Stimulated activated CD4-positive, alpha-beta T cell treated with anti-CD3 and anti-CD28 coated beads, TNF-alpha, amount 100 ng/mL, for 48 hours (primary cell): ENCODE data around the gene MAGI2.

Source experiments
- DNase-seq, 3 donors: peaks; one replicate each; pipeline ENCODE4 v3.0.0-alpha.2; 2020; ENCODE audit warnings: low read depth in 3 of 3

The MAGI2 gene

DNA sequence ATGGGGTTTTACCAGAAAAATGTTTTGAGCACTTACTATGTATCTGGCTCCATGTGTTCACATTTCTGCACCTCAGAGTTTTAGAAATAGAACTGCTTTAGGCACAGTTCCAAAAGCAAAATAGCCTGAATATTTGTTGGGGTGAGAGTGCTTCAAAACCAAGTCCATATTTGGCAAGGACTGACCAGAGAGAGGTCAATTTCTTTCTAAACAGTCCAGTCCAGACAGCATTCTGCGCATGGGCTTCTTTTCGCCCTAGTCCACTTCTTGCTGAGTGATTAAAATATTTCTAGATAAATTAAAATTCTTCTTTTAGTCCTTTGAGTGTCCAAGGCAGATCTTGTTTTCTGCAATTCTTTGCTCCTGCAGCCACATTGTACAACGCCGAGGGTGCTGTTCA, 1227.9 kb downstream of the MAGI2 start:
- DNase-seq: no peak

DNA sequence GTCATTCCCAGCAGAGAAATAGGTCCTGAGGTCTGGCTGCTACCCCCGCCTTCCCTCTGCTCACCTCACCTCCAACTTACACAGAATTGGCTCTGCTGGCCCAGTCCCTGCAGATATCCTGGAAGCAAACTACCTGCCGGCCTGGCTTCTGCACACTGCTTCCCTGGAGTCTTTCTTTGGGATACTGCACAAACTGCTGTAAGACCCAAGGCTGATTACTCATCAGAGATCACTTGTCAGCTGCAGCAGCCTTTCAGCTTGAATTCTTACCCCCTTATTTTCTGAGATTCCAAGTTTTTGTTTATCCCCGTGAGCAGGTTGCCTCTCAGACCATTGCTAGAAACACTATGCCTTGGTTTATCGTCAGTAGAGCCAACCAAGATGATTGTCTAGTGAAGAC, 1228.5 kb downstream of the MAGI2 start:
- no peak for DNase-seq

DNA sequence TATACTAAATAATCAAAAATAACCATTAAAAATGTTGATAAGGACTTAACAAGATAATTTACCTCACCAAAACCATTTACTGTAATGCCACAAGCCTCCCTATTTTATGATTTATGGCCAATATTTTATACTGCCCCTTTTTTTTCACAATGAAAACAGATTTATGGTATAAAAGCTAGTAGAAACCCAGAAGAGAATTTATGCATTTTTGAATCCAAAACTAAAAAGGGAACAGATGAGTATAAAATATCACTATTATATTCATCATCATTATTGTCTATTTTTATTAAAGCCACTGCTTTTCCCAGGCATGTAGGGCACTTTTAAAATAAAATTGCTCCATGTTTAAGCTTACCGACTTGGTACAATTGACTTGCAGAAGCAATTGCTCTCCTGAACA, 1229.9 kb downstream of the MAGI2 start:
- DNase-seq: no peak

DNA sequence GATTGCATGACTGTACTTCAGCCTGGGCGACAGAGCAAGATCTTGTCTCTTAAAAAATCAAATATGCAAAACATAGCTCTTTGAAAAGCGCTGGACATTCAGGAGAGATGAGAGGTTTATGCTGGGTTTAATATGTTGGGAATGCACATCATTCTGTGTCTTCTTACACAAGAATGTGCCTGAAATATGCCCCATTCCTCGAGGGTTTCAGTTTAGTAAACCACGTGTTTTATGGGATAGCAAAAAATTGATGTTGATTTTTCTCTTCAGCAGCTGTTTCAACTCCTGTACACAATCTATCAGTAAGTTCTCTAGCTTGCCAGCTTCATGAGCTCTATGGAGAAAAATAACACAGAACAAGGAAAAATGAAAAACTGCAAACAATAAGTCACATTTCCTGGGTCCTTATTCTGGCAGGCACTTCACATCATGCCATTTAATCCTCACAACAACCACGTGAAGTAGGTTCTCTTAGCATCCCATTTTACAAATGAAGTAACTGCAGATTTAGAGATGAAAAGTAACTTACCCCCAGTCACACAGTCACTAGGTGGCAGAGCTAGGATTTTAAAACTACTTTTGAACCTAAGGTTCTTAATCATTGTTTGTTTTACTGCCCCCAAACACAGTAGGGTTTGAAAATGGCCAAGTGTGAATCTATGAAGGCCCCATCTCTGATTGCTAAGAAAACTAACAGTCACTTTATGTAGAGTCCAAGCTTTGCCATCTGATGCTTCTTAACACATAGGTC, 1231.3 kb downstream of the MAGI2 start:
- DNase-seq: no peak

DNA sequence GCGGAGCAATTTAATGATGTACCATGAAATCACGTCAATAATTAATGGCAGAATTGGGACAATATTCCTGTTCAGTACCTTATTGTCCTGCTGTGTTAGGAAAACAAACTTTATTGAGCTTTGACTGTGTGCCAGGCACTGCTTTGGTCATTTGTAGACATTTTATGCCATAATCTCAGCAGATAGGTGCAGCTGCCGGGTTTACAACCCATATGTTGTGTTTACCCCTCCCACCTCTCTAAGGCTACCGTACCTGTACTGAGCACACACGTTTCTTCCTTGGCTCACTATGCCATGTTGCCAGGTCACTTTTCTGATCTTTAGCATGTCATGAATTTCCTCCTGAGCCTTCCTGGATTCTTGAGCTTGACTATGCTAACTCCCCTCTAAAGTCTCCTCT, 1232.7 kb downstream of the MAGI2 start:
- no peak for DNase-seq

DNA sequence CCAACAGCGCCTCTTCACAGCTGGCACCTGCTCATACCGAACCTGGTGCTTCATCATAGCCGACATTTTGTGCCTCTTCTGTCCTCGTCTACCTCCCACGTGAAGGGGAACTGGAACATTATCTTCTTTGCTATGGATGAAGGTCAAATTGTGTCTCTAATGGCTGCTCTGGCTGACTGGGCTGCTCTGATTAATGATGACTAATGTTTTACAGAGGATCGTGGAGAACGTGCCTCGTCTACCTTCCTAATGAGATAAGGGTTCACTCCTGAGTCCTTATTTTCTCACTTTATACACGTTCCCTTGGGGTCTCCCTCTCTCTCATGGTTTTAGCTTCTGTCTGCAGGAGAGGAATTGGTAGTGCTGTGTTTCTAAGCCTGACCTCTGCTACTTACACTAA, 1234.6 kb downstream of the MAGI2 start:
- no peak for DNase-seq

DNA sequence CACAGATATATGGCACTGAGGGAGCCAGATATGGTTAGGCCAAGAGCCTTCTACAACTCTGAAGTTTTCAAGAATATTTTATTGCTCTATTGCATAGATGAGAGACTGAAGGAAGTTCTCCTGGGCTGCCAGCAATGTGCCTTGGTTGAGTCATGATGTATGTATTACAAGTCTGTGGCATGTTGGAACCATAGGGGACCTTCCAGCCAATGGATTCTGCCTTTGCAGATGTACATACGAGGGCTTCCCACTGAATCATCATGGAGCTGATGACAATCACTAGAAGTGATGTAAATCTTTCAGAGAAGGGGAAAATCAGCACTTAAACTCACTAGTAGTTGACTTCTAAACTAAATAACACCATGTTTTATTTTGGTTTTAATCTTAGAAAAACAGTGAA, 1235.4 kb downstream of the MAGI2 start:
- no peak for DNase-seq

DNA sequence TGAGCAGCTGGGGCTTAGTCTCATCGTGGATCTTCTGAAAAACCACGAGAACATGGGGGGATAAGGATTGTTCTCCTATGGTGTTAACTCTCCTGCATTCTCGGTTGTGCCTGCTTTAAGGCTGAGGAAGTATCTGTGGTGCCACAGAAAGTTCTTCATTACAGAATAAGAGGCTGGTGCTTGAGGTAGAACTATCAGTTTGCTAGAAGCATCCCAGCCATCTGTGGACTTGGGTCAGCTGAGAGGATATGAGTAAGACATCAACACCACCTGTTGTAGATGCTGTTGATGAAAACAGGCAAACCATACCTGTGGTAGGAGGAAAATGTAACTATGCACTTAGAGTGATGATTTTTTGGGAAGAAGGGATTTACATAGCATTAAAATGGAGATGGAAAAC, 1238.3 kb downstream of the MAGI2 start:
- no peak for DNase-seq

DNA sequence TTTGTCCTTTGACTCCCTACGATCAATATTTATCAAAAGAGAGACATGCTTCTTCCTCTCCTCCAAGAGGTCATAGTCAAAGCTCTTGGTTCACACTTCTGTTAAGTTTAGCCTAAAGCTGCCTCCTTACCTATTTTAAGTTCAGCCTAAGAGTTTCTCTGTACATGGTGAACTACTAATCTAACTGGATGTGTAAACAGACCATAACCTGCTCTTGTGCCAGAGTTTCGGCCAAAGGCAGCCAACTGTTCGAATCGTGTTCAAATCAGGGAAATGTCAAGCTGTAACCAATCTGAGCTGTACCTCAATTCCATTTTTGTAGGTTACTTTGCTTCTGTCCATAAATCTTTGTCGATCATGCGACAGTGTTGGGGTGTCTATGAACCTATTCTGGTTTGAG, 1240.1 kb downstream of the MAGI2 start:
- DNase-seq: no peak

DNA sequence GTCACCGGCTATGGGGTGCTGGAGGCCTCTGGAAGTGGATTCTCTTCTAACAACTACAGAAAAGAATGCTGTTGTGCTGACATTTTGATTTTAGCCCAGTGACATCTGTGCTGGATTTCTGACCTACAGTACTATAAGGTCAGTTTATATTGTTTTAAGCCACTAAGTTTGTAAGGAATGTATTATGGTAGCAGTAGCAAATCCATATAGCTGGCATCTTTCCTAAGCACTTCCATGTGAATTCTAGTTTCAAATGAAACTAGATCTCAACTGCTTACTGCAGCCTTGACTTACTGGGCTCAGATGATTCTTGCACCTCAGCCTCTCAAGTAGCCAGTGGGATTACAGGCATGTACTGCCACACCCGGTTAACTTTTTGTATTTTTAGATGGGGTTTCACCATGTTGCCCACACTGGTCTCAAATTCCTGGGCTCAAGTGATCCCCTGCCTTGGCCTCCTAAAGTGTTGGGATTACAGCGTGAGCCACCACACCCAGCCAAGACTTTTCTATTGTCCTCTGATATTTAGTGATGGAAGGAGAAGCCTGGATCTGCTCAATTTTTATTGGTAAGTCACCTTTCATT, 1240.9 kb downstream of the MAGI2 start:
- no peak for DNase-seq

DNA sequence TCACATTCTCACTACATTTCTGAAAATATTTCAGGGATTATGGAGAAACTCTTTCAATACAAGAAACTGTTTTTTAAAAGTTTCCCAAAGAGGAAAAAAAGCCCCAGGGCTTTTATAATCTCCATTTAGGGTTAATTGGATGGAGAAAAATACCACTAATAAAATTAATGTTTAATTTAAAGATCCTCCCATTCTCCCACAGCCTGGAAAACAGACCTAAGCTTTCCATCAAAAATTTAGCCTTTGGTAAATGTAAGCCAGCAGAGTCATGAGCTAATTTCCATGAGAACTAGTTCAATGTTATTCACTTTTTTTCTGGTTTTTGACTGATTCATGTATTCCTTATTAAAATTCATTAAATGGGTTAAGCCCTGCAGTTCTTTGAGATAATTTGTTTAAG, 1246.2 kb downstream of the MAGI2 start:
- DNase-seq: no peak

DNA sequence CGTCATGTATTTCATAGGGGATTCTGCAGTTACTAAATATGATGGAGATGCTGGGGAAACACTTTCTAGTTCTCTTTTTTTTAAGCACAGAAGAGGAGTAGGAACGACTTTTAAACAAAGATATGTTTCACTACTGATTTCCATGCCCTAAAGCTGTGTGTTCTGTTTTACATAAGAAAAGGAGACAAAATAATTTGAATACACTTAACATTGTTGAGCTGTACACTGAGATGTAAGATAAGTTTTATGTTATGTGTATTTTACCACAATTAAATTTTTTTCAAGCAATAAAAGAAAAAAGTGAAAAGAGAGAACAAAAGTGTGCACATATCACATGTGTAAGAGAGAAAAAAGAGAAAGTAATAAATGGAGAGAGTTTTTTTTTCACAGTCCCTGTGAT, 1246.7 kb downstream of the MAGI2 start:
- DNase-seq: no peak

DNA sequence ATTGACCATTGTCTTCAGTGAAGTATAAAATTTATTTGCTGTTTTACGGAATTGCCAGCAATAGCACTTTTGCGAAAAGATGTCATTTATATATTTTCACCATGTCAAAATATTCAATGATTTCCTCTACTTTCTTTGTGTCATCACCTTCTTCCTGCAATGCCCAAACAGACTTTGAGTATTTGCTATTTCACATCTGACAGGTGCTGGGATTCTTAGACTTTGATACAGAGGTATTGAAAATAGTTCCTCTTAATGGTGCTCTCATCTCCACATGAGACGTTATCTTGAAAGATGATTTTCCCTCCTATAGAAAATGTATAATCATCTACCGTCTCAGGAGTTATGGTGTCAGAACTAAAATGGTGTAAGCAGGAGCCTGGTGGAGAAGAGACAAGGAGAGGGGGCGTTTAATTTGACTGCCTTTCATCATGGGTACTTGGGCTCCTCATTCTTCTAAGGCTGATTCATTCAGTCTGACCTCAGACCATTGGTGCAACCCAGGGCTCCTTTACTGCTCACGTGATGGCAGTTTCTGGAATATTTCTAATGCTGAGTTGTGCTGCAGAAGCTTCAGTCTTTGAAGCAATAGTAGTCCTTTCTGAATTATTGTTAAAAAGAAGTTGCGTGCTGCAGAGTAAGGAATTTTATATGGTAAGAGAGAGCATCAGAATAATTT, 1250.3 kb downstream of the MAGI2 start:
- DNase-seq: no peak

DNA sequence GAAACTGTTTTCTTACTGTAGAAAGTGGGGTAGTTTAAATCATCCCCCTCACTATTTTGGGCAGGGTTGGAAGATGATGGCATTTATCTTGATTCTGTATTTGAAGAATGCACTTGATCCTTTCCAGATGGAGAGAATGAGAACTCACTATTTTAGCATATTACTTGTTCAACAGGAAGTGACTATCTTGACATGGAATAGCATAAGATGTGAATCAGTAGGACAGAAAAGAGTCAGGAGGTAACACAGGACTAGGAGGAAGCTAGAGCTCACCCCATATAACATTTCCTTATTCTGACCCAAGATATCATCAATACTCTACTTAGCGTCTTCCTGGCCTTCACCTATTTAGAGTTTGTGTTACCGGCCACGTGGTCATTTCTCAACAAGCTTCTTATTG, 1254.7 kb downstream of the MAGI2 start:
- DNase-seq: no peak

DNA sequence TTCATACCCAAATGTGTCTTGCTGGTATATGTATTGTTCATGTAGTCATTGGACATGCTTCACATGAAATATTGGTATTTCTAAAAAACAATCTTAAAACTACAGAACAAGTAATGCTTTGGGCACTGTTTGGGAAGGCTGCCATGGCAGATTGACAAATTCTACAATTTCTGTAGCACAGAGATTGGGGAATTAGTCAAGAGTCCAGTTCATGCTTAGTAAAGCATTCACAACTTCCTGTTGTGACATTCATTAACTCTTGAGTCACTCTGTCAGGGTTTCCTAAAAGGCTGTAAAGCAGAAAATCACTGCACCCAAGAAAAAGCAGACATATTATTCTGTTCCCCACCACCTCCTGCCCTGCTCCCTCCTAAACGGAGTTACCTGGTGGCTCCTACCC, 1256.0 kb downstream of the MAGI2 start:
- DNase-seq: no peak

DNA sequence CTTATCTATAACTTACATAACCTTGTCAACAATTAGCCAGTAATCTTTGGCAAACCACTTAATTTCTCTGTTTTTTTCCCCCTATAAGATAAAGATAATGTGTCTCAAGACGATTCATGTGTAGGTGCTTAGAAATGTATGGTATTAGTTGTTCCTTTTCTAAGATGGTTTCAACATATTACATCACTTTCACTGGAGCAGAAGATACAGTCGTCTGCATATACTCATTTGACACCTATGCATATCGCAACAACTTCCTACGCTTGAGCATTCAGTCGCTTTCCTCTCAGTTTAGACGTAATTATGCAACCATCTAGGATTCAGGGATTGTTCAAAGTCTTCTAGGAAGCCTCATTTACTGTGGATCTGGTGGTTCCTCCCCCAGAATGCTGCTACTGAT, 1258.2 kb downstream of the MAGI2 start:
- no peak for DNase-seq

DNA sequence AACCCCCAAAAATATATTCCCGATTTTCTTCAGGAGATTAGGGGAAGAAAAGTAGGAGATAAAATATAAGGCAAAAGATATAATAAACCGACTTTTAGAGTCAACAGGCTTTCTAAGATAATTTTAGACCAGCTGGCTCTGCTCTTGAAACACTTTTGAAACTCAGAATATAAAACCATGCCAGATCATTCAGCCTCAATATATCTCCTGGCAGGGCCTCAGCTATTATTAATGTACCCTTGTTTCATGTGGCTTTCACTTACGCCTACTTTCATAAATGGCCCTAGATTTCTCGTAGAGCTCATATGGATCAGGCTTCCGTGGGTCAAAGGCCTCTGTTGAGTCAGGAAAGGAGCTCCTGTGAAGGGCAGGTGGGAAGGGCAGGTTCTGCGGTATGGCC, 1258.9 kb downstream of the MAGI2 start:
- DNase-seq: no peak

DNA sequence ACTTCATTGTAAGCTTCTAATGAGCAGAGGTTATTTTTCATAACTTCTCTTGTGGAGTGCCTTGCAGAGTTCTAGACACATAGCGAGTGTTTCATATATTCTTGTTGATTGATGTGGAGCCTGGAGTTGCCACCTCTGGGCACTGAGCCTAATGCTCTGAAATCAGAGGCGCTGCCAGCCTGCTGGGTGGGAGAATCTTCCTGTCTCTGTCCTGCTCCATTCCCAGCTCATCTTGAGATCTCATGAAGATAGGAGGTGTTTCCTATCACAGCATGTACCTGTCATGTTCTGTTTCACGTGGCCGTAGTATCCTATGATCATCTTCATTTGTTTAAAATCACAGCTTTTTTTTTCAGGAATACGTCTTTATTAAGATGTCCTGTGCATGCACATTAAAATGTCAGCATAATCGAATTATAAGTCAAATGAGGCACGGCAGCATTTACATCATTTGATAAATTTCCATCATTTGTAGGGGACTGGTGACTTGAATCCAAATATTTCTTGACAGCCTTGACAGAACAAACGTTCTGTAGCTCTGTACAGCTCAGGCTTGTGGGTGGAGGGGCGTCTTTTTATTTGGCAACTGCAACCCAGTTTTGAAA, 1261.9 kb downstream of the MAGI2 start:
- DNase-seq: no peak

DNA sequence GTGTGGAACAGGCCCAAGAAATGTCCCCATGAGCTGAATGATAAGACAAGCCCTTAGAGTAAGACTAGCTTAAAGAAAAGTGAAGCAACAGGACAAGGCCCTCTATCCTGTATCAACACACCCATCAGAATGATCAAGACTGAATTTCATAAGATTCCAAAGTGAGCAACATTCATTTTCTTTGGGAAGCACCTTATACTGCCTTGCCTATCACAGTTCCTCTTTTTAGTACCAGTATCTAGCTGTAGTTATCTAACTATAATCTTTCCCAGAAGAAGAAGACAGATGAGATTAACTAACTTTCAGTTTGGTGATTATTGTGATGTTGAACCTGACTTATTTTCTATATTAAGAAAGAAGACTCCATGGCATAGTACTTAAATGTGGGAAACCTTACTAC, 1263.7 kb downstream of the MAGI2 start:
- DNase-seq: no peak

DNA sequence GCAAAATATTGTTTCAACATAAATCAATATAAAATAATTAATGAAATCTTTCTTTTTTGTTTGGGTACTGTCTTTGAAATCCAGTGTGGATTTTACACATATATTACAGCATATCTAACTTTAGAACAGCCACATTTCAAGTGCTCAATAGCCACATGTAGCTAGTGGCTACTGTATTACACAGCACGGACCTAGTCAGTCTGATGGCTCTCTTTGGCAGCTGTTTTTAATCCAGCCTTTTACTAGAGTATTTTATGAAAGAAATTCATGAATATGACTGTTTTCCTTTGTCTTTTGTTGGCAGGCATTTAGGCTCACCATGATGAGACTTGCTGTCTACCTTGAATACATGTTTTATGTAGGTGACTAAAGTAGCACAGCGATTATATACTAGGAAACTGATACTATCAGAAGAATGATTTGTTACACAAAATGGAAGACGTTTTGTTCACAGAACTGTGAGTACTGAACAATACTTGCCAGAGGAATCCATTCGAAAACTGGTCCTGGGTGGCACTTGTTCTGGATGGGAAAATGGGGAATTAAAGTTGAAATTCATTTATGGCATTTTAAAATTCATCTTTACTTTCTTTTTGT, 1268.2 kb downstream of the MAGI2 start:
- no peak for DNase-seq

DNA sequence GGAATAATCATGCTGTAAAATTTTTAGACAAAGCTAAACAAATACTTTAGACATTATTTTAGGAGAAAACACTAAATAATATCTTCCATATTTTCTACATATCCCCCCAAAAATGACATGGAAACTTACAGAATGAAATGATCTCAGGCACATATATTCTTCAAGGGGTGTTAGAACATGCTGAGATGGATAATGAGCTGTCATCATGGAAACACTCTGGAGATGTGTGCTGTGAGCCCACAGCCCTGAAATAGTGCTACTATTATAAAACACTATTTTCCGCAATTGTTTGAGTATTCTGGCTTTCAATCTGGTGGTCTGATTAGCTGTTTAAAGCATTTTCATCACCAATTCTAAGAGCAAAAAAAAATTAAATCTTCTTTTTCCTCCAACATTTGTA, 1269.2 kb downstream of the MAGI2 start:
- DNase-seq: no peak

DNA sequence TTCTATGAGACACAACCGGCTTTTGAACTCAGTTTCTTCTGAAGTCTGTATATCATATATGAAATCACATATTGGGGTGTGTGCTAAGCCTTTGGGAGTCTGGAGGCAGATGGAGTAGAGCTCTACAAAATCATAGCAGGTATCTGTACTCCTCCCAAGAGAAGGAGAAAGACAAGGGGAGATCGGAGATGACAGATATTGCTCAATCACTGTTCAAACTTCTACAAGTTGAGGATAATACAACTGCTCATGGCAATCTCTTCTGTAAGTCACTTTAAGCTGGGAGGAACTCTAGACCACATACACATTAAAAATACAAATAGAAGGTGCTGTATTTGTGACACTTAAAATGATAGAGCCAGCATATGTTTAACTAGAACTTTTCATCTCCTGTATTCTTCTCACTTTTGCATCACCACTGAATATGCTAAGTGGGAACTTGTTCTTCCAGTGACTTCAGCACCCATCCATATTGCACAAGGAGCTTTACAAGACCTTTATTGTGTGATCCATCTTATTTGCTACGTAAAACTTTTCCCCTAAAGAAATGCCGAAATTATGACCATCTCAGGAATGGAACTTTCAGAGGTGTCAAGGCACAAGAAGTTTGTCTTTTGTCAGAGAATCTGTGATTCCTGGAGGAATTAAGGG, 1273.5 kb downstream of the MAGI2 start:
- DNase-seq: no peak
